K562 (cell line): ENCODE results near the gene ORAI3. TPM values are rescaled to one million over a fixed set of nuclear protein-coding genes. Genes with fewer than 3 reads are reported as not detected.

Experiments
- ATAC-seq: fragments of 200-7000 bp; cut with Tn5 transposase; 3 replicates; pipeline ENCODE4 v1.9.1; 2020; ENCODE audit warnings: moderate library complexity
- BruUV-seq: library from RNA; stranded (reverse); fragments of 400-500 nt; replicated peaks from 2 replicates; lab custom pipeline; 2021; lab: Mats Ljungman, UMichigan
- CTCF ChIA-PET: fragments of 300-600 bp; formaldehyde crosslinking; extraction: SDS; loops from one replicate; lab custom pipeline; 2021; ENCODE audit warnings: low intra/inter-chr PET ratio; lab: Yijun Ruan, JAX
- POLR2A ChIA-PET: fragments of 300-600, 350-650 bp; sonication (Branson Sonifier 250); formaldehyde crosslinking; extraction: SDS; loops from one replicate; lab custom pipeline; 2021; ENCODE audit warnings: antibody characterized with exemption, inconsistent platforms; lab: Yijun Ruan, JAX
- DNase-seq, 4 experiments: peaks; one replicate each; pipeline versions ENCODE4 v3.0.0 to v3.0.0-alpha.2; 2011 to 2018; ENCODE audit warnings: low spot score in 3 of 4, mixed read lengths in 3 of 4; ENCODE audit errors: extremely low read depth in 1 of 4
- FAIRE-seq: peaks from 2 replicates; lab custom pipeline; 2011; peaks lifted over from hg19 to GRCh38; lab: Jason Lieb, UNC
- H2AFZ ChIP-seq: 2 replicates; pipeline ENCODE4 v1.6.0; 2011; ENCODE audit warnings: low read depth, low read length, control low read depth, inconsistent platforms
- H3K27ac ChIP-seq: fragments of 200-600 bp; 3 replicates; pipeline ENCODE4 v1.8.0; 2011; ENCODE audit warnings: low read depth, mild to moderate bottlenecking, control low read depth, inconsistent platforms, low read length, moderate library complexity, mixed read lengths; ENCODE audit errors: extremely low read depth
- H3K27me3 ChIP-seq, 2 experiments: fragments of 300-600 bp in 1 of 2; 2 replicates in 1 of 2; 3 replicates in 1 of 2; pipeline versions ENCODE4 v1.6.0 to v1.8.0; 2011; ENCODE audit warnings: inconsistent platforms in 2 of 2, low read length in 2 of 2, mild to moderate bottlenecking in 1 of 2, mixed read lengths in 1 of 2, moderate library complexity in 1 of 2; ENCODE audit not compliant: control insufficient read depth in 2 of 2, insufficient read depth in 2 of 2
- H3K36me3 ChIP-seq: fragments of 300-600 bp; 3 replicates; pipeline ENCODE4 v1.8.0; 2011; ENCODE audit warnings: mild to moderate bottlenecking, low read length, inconsistent platforms; ENCODE audit not compliant: control insufficient read depth, insufficient read depth
- H3K4me1 ChIP-seq, 2 experiments: fragments of 200-600 bp in 1 of 2; replicated peaks in 1 of 2; 2 replicates in 1 of 2; 3 replicates in 1 of 2; pipeline versions ENCODE4 v1.5.1 to v1.8.0; 2011; ENCODE audit warnings: inconsistent platforms in 2 of 2, low read length in 2 of 2, mild to moderate bottlenecking in 1 of 2, mixed read lengths in 1 of 2, moderate library complexity in 1 of 2; ENCODE audit not compliant: control insufficient read depth in 2 of 2, insufficient read depth in 2 of 2
- H3K4me2 ChIP-seq: 2 replicates; pipeline ENCODE4 v1.6.1; 2011; ENCODE audit warnings: low read length, control low read depth, inconsistent platforms, mixed read lengths; ENCODE audit not compliant: insufficient read depth
- H3K4me3 ChIP-seq: fragments of 200-600 bp; sonication (generic), shearing (Covaris generic); 2 replicates; pipeline ENCODE4 v1.5.1; 2016; ENCODE audit warnings: control low read depth, inconsistent platforms
- H3K79me2 ChIP-seq: fragments of 200-600 bp; 3 replicates; pipeline ENCODE4 v1.8.0; 2011; ENCODE audit warnings: low read length, inconsistent platforms; ENCODE audit not compliant: control insufficient read depth, insufficient read depth
- H3K9ac ChIP-seq, 2 experiments: 2 replicates each; pipeline versions ENCODE4 v1.6.0 to v1.6.1; 2011; ENCODE audit warnings: low read depth in 2 of 2, low read length in 2 of 2, control low read depth in 1 of 2, inconsistent platforms in 1 of 2, mild to moderate bottlenecking in 1 of 2, mixed read lengths in 1 of 2; ENCODE audit not compliant: insufficient read depth in 1 of 2
- H3K9me1 ChIP-seq: one replicate; pipeline ENCODE4 v1.6.0; 2011; ENCODE audit warnings: inconsistent platforms, mild to moderate bottlenecking, low read length, moderate library complexity; ENCODE audit not compliant: control insufficient read depth, insufficient read depth
- H3K9me3 ChIP-seq: replicated peaks from 2 replicates; pipeline ENCODE4 v1.5.1; 2011; ENCODE audit warnings: low read depth, low read length, inconsistent platforms; ENCODE audit not compliant: control insufficient read depth, insufficient read depth
- H4K20me1 ChIP-seq: replicated peaks from 2 replicates; pipeline ENCODE4 v1.6.1; 2011; ENCODE audit warnings: low read length, inconsistent platforms, mixed read lengths; ENCODE audit not compliant: control insufficient read depth, insufficient read depth
- BHLHE40 ChIP-seq: IDR thresholded peaks from 2 replicates; pipeline ENCODE4 v1.6.1; 2011; ENCODE audit warnings: low read length, improper control_type of control experiment
- BRCA1 ChIP-seq, 2 experiments: fragments of 450-650 bp in 1 of 2; sonication (generic) in 1 of 2; formaldehyde crosslinking in 1 of 2; IDR thresholded peaks; 2 replicates each; pipeline versions ENCODE4 v1.5.0 to v1.6.1; 2017 to 2020; ENCODE audit warnings: mild to moderate bottlenecking in 1 of 2, missing genetic modification reagents in 1 of 2
- ESRRA ChIP-seq: fragments of 450-650 bp; IDR thresholded peaks from 2 replicates; pipeline ENCODE4 v1.6.1; 2014; ENCODE audit warnings: low read depth, mild to moderate bottlenecking, moderate library complexity, borderline replicate concordance
- FOXJ3 ChIP-seq: sonication (generic); formaldehyde crosslinking; IDR thresholded peaks from 2 replicates; pipeline ENCODE4 v1.4.0; 2020; ENCODE audit warnings: mild to moderate bottlenecking, missing genetic modification reagents
- KDM1A ChIP-seq, 2 experiments: fragments of 450-650 bp; IDR thresholded peaks; 2 replicates each; pipeline ENCODE4 v1.6.1; 2016; ENCODE audit warnings: mild to moderate bottlenecking in 2 of 2
- PHF8 ChIP-seq: fragments of 200-600 bp; sonication (generic); IDR thresholded peaks from 2 replicates; pipeline ENCODE4 v1.6.1; 2012; ENCODE audit warnings: mixed run types, mild to moderate bottlenecking, inconsistent platforms, low read length, moderate library complexity, borderline replicate concordance
- PKNOX1 ChIP-seq: fragments of 450-650 bp; IDR thresholded peaks from 2 replicates; pipeline ENCODE4 v1.6.1; 2016
- XRCC5 ChIP-seq: fragments of 200-400 bp; formaldehyde crosslinking; IDR thresholded peaks from 2 replicates; pipeline ENCODE4 v1.6.1; 2017; ENCODE audit warnings: low read depth, mild to moderate bottlenecking, low read length
- ZFX ChIP-seq: sonication (generic); formaldehyde crosslinking; IDR thresholded peaks from 2 replicates; pipeline ENCODE4 v1.8.0; 2022; ENCODE audit warnings: mild to moderate bottlenecking, missing genetic modification reagents, moderate library complexity
- ZNF239 ChIP-seq: fragments of 250-450 bp; sonication (Bioruptor Pico); IDR thresholded peaks from 2 replicates; pipeline ENCODE4 v1.4.0; 2020; ENCODE audit warnings: mild to moderate bottlenecking
- ZNF280B ChIP-seq: fragments of 250-450 bp; sonication (Bioruptor Pico); IDR thresholded peaks from 2 replicates; pipeline ENCODE4 v1.5.1; 2021; ENCODE audit warnings: mild to moderate bottlenecking
- WGBS: fragments of 100-300 bp; shearing (Covaris generic); methylation state at CpG from one replicate; pipeline ENCODE4 v1.1.6; 2016; ENCODE audit warnings: low coverage, mixed read lengths; ENCODE audit not compliant: insufficient coverage; ENCODE audit errors: missing lambda C conversion rate; 5-methylcytosine and 5-hydroxymethylcytosine counted together
- in situ Hi-C: fragments of 300-500 bp; cut with MboI; formaldehyde crosslinking; loops from 4 replicates; pipeline ENCODE4 v1.15.0; 2018; ENCODE audit warnings: inconsistent platforms, mixed read lengths
- intact Hi-C: fragments of 100-400 bp; cut with micrococcal nuclease; formaldehyde crosslinking; loops from 2 replicates; pipeline ENCODE4 v1.14.2; 2022
- polyA plus RNA-seq, 8 experiments: library from polyadenylated mRNA; depleted of rRNA in 4 of 8; stranded (reverse) in 5 of 8; unstranded in 3 of 8; fragments of >200 nt; fragmentation: Nextera tagmentation in 2 of 8; fragmentation: Illumina TruSeq in 1 of 8; extraction: Ambion mirVana in 2 of 8; extraction: Trizol in 1 of 8; gene quantifications; 2 replicates each; pipeline versions ENCODE4 v1.2.1 to v1.2.3, GENCODE V29; 2011 to 2014; ENCODE audit warnings: inconsistent platforms in 1 of 8, missing spikeins in 1 of 8
- total RNA-seq, 7 experiments: library from RNA; depleted of rRNA in 6 of 7; stranded (reverse); fragments of >200 nt in 6 of 7; fragmentation: Illumina TruSeq in 2 of 7; extraction: Trizol in 2 of 7; gene quantifications; 2 replicates each; pipeline versions ENCODE4 v1.2.1 to v1.2.3, GENCODE V29; 2011 to 2021; ENCODE audit warnings: low replicate concordance in 1 of 7
- TF ChIP-seq, protein P1 (sequence below), 2 experiments: fragments of 450-650 bp in 1 of 2; sonication (generic) in 1 of 2; formaldehyde crosslinking in 1 of 2; IDR thresholded peaks in 1 of 2; conservative IDR thresholded peaks in 1 of 2; 2 replicates each; pipeline versions ENCODE4 v1.6.1 to v1.8.1; 2016 to 2023; ENCODE audit warnings: mild to moderate bottlenecking in 2 of 2, moderate library complexity in 2 of 2, inconsistent platforms in 1 of 2, missing genetic modification reagents in 1 of 2

The ORAI3 gene
- total and polyA plus RNA-seq, 9 of the 15 experiments (the other 6 are each of a cell fraction or from before 2014, with no cell fraction given) = 4.9 to 23.3 (median 14.1) TPM

DNA sequence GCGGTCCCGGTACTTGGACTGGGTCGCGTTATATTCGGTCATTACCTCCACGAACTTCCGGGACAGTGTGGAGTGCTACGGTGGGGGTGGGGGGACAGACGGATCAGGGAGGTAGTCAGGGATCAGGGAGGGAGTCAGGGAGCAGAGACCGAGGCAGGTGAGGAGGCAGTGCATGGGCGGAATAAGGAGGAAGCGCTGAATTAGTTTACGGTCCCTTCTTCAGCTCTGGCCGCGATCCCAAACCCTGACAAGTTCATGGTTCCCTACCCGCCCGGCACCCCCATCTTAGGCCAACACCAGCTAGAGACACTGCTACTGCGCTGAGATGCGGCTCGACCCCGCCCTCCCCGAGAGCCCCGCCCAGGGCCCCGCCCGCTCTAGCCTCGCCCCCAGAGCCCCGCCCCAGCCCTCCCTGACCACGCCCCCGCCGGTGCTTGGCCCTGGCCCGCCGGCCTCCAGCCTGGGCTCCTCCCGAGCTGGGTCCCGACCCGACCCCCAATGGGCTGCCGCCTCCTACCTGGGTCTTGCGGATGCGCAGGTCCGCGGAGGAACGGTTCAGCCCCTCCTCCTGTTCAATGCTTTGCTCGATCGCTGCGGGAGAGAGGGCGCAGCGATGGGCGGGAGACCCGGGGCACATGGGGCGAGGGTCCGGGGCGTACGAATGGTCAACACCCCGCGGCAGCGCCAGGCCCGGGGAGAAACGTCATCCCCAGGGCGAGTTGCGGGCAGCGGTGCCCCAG lies 48.3 kb downstream of the ORAI3 start (continued):
- TF ChIP-seq ZNF280B (CRISPR knock-in tag) = no peak
- TF ChIP-seq PHF8 = peak; percentile 80
- no peak for TF ChIP-seq FOXJ3

GRCh38 chr16:30997725-30998711 lies 49.1 kb downstream of the ORAI3 start:
- Histone ChIP-seq H3K79me2 (peaks cover 3% of the 10 kb centered on the region; the same call in 2 of the 3 replicates), H3K36me3 (no peaks in the 10 kb centered on the region), H2AFZ (peak overlapping the region; percentile 96), H3K27ac (peak overlapping the region; percentile 43), H3K9ac (peak overlapping the region; percentile 49 to 85; a peak in 3 of 4 replicates), H3K4me2 (peak overlapping the region; percentile 82), H3K27me3 (no peaks in the 10 kb centered on the region), H3K9me1 (no peaks in the 10 kb centered on the region), H3K4me1 (peaks cover 42 to 47% of the 10 kb centered on the region in 2 experiments), H3K4me3 (peak overlapping the region; percentile 69), H3K9me3 (no peaks in the 10 kb centered on the region), H4K20me1 (no peaks in the 10 kb centered on the region)
- intact Hi-C loops = no loop called here
- in situ Hi-C loops = loop anchor here (10.0 to 25.0 kb wide), 2 partner anchors 317 to 439 kb away; partner anchors contain the start of genes COX6A2 and ZNF843
- WGBS = 53% methylated on average over 21 of the region's 21 CpGs
- BruUV-seq = no TSS peak
- TF ChIP-seq ZNF239 (CRISPR knock-in tag) = no peak
- no peak for TF ChIP-seq BHLHE40
- TF ChIP-seq ESRRA = 0 out of 2 replicates have a peak, but pooled peaks have one; percentile 11
- peak; percentile 29; the same call in 1 of the 2 replicates for TF ChIP-seq ZFX
- peak; percentile 73 for TF ChIP-seq PKNOX1
- no peak for TF ChIP-seq XRCC5
- no peak for TF ChIP-seq BRCA1 (IDR thresholded peaks at IDR 0.05)
- 0 out of 2 replicates have a peak, but pooled peaks have one; percentile 21 for TF ChIP-seq BRCA1 (CRISPR knock-in tag; IDR thresholded peaks at IDR 0.05)
- TF ChIP-seq, protein P1, sequence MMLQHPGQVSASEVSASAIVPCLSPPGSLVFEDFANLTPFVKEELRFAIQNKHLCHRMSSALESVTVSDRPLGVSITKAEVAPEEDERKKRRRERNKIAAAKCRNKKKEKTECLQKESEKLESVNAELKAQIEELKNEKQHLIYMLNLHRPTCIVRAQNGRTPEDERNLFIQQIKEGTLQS (IDR thresholded peaks at IDR 0.05) = peak; percentile 46
- TF ChIP-seq, protein P1 (CRISPR knock-in tag; conservative IDR thresholded peaks at IDR 0.05) = no peak
- peak; percentile 47 to 69 for TF ChIP-seq KDM1A (IDR thresholded peaks at IDR 0.05)
- POLR2A ChIA-PET = interaction anchor here (0.6 to 1.6 kb wide), 10 partner anchors 14 to 510 kb away, joined by 3 to 7 read pairs (median 4); partner anchors contain the start of genes RUSF1, STX4, ZNF646 and ZNF668
- FAIRE-seq (no peak), DNase-seq (no peak), ATAC-seq (no peak)
- CTCF ChIA-PET = no interaction called here
